Measurements from ENCODE around the gene PTPRT.

DNA sequence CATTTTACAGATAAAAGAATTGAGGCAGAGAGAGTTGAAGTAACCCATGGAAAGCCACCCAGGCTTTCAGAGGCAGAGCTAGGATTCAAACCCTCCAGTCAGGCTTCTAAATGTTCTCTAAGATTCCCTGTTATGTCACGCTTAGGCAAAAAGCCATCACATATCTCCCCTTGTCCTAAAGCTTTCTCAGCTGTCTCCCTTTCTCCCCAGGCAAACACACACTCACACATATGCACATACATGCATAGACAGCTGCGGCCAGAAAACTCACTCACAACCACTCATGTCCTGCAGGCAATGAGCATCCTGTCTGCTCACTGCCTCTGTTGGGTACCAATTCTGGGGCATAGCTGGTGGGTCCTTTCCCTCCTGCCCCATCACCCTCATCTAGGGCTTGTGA, 975.6 kb downstream of the PTPRT start:
- TF ChIP-seq, protein P1, sequence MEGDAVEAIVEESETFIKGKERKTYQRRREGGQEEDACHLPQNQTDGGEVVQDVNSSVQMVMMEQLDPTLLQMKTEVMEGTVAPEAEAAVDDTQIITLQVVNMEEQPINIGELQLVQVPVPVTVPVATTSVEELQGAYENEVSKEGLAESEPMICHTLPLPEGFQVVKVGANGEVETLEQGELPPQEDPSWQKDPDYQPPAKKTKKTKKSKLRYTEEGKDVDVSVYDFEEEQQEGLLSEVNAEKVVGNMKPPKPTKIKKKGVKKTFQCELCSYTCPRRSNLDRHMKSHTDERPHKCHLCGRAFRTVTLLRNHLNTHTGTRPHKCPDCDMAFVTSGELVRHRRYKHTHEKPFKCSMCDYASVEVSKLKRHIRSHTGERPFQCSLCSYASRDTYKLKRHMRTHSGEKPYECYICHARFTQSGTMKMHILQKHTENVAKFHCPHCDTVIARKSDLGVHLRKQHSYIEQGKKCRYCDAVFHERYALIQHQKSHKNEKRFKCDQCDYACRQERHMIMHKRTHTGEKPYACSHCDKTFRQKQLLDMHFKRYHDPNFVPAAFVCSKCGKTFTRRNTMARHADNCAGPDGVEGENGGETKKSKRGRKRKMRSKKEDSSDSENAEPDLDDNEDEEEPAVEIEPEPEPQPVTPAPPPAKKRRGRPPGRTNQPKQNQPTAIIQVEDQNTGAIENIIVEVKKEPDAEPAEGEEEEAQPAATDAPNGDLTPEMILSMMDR (conservative IDR thresholded peaks at IDR 0.05; ENCODE audit: low read depth, low read length), result no peak
- no peak for TF ChIP-seq EZH2 (IDR thresholded peaks at IDR 0.05; ENCODE audit: borderline replicate concordance, low read depth, low read length, poor library complexity, severe bottlenecking)
